ENCODE measurements around the gene WNT3A.

- TF ChIP-seq CTCF (conservative IDR thresholded peaks at IDR 0.05; ENCODE audit: low read depth, low read length): no peak
- no peak for TF ChIP-seq EZH2phosphoT487 (IDR thresholded peaks at IDR 0.05; ENCODE audit: borderline replicate concordance, low read length)
- TF ChIP-seq EZH2 (IDR thresholded peaks at IDR 0.05; ENCODE audit: low read length, unreplicated experiment): no peak
Observed at GRCh38 chr1:228061411-228062084, 54.8 kb downstream of the WNT3A start.

All from PC-3 (cell line).